HL-60 (cell line): Measurements from ENCODE around the gene KSR2.

Experiments used
- DNase-seq, 2 experiments: peaks; one replicate each; pipeline ENCODE4 v3.0.0-alpha.2; 2010 to 2020; ENCODE audit warnings: low read depth in 1 of 2, low spot score in 1 of 2
- H3K27ac ChIP-seq: fragments of 250-450 bp; sonication (Bioruptor Pico); replicated peaks from 2 replicates; pipeline ENCODE4 v1.5.1; 2020; ENCODE audit warnings: mild to moderate bottlenecking, moderate library complexity
- H3K27me3 ChIP-seq: fragments of 250-450 bp; sonication (Bioruptor Pico); 2 replicates; pipeline ENCODE4 v1.5.1; 2021; ENCODE audit warnings: mild to moderate bottlenecking, moderate library complexity; ENCODE audit not compliant: insufficient read depth, poor library complexity, severe bottlenecking
- H3K4me3 ChIP-seq: replicated peaks from 2 replicates; pipeline ENCODE4 v1.5.1; 2011; ENCODE audit warnings: mild to moderate bottlenecking, control low read depth, low read length; ENCODE audit not compliant: insufficient read depth
- GABPA ChIP-seq: IDR thresholded peaks from 2 replicates; pipeline ENCODE4 v1.6.1; 2012; ENCODE audit warnings: low read depth
- POLR2AphosphoS5 ChIP-seq: IDR thresholded peaks from 2 replicates; pipeline ENCODE4 v1.6.1; 2012; ENCODE audit warnings: low read depth
- SPI1 ChIP-seq: IDR thresholded peaks from 2 replicates; pipeline ENCODE4 v1.6.1; 2012; ENCODE audit warnings: low read depth, mild to moderate bottlenecking, borderline replicate concordance
- TF ChIP-seq, protein P1 (sequence below): IDR thresholded peaks from 2 replicates; pipeline ENCODE4 v1.6.1; 2012; ENCODE audit warnings: low read depth; ENCODE audit not compliant: insufficient replicate concordance
- TF ChIP-seq, protein P2 (sequence below): IDR thresholded peaks from one replicate; pipeline ENCODE4 v1.5.1; 2011; ENCODE audit warnings: low read length, control low read depth, inconsistent platforms; ENCODE audit not compliant: insufficient read depth

KSR2 gene

DNA sequence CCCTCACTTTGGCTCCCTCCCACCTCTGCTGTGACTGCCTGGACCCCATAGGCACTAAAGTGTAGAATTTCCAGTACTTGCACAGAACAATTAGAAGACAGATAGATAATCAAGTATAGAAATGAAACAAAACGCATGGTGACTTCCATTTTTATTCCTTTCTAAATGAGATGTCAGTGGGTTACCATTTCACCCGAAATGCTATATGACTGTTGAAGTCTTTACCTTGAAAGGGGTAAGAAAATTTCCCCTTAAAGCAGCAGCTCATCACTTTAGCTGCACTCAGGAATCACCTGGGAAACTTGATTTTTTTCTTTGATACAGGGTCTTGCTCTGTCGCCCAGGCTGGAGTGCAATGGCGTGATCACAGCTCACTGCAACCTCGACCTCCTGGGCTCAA lies 12.5 kb upstream of the KSR2 start:
- TF ChIP-seq GABPA (no peak), POLR2AphosphoS5 (no peak), SPI1 (no peak)
- TF ChIP-seq, protein P1, sequence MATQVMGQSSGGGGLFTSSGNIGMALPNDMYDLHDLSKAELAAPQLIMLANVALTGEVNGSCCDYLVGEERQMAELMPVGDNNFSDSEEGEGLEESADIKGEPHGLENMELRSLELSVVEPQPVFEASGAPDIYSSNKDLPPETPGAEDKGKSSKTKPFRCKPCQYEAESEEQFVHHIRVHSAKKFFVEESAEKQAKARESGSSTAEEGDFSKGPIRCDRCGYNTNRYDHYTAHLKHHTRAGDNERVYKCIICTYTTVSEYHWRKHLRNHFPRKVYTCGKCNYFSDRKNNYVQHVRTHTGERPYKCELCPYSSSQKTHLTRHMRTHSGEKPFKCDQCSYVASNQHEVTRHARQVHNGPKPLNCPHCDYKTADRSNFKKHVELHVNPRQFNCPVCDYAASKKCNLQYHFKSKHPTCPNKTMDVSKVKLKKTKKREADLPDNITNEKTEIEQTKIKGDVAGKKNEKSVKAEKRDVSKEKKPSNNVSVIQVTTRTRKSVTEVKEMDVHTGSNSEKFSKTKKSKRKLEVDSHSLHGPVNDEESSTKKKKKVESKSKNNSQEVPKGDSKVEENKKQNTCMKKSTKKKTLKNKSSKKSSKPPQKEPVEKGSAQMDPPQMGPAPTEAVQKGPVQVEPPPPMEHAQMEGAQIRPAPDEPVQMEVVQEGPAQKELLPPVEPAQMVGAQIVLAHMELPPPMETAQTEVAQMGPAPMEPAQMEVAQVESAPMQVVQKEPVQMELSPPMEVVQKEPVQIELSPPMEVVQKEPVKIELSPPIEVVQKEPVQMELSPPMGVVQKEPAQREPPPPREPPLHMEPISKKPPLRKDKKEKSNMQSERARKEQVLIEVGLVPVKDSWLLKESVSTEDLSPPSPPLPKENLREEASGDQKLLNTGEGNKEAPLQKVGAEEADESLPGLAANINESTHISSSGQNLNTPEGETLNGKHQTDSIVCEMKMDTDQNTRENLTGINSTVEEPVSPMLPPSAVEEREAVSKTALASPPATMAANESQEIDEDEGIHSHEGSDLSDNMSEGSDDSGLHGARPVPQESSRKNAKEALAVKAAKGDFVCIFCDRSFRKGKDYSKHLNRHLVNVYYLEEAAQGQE, result no peak
- TF ChIP-seq, protein P2, sequence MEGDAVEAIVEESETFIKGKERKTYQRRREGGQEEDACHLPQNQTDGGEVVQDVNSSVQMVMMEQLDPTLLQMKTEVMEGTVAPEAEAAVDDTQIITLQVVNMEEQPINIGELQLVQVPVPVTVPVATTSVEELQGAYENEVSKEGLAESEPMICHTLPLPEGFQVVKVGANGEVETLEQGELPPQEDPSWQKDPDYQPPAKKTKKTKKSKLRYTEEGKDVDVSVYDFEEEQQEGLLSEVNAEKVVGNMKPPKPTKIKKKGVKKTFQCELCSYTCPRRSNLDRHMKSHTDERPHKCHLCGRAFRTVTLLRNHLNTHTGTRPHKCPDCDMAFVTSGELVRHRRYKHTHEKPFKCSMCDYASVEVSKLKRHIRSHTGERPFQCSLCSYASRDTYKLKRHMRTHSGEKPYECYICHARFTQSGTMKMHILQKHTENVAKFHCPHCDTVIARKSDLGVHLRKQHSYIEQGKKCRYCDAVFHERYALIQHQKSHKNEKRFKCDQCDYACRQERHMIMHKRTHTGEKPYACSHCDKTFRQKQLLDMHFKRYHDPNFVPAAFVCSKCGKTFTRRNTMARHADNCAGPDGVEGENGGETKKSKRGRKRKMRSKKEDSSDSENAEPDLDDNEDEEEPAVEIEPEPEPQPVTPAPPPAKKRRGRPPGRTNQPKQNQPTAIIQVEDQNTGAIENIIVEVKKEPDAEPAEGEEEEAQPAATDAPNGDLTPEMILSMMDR, result no peak
- no peak overlapping the region for H3K27ac ChIP-seq
- no peaks in the 10 kb centered on the region for H3K27me3 ChIP-seq
- no peak for DNase-seq
- no peak overlapping the region for H3K4me3 ChIP-seq

DNA sequence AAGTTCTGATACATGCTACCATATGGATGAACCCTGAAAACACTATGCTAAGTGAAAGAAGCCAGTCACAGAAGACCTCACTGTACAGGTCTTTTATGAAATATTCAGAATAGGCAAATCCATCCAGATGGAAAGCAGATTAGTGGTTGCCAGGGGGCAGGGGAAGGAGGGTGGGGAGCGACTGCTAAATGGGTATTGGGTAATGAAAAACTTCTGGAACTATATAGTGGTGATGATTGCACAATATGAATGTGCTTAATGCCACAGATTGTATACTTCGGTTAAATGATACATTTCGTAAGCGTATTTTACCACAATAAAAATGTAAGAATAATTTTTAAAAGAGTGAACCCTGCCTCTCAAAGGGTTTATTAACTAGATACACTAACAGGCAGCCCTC lies 11.8 kb upstream of the KSR2 start:
- DNase-seq, result no peak
- TF ChIP-seq SPI1, result no peak
- TF ChIP-seq, protein P2, result no peak
- no peak for TF ChIP-seq GABPA
- TF ChIP-seq, protein P1, result no peak
- TF ChIP-seq POLR2AphosphoS5, result no peak
- Histone ChIP-seq H3K27me3 (no peaks in the 10 kb centered on the region), H3K4me3 (no peak overlapping the region), H3K27ac (no peak overlapping the region)

DNA sequence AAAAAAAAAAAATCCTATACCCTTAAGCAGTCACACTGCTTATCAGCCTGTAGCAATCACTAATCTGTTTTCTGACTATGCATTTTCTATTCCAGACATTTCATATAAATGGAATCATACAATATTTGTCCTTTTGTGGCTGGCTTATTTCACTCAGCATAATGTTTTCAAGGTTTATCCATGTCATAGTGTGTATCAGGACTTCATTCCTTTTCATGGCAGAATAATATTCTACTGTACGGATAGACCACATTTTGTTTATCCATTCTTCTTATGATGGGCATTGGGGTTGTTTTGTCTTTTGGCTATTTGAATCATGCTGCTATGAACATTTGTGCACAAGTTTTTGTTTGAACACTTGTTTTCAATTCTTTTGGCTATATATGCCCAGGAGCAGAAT lies 8.6 kb upstream of the KSR2 start:
- DNase-seq, result no peak
- no peak for TF ChIP-seq SPI1
- TF ChIP-seq, protein P1, result no peak
- TF ChIP-seq, protein P2, result no peak
- TF ChIP-seq GABPA, result no peak
- TF ChIP-seq POLR2AphosphoS5, result no peak
- Histone ChIP-seq H3K27ac (no peak overlapping the region), H3K4me3 (no peak overlapping the region), H3K27me3 (no peaks in the 10 kb centered on the region)
